D341Med (cell line): ENCODE results near the gene TMEM109.

Source experiments
- DNase-seq: peaks from one replicate; pipeline ENCODE4 v3.0.0; 2012; ENCODE audit warnings: low spot score

The TMEM109 gene

DNA sequence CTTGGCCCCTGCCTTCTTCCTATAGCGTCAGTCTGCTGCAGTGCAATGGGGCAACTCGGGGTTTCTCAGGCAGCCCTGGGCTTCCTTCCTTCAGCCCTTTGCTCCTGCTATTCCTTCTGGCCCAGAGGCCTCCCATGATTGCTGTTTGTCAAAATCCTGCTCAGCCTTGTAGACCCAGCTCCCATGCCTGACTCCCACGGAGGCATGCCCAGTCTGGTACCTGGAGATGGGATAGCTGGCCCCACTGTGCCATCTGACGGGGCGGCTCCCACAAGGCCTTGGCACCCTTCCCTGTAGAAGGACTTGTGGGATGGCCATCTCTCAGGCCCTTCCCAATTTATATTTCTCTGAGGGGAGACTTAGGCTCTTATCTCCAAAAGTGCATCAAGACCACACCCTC, 56.9 kb downstream of the TMEM109 start:
- no peak for DNase-seq

DNA sequence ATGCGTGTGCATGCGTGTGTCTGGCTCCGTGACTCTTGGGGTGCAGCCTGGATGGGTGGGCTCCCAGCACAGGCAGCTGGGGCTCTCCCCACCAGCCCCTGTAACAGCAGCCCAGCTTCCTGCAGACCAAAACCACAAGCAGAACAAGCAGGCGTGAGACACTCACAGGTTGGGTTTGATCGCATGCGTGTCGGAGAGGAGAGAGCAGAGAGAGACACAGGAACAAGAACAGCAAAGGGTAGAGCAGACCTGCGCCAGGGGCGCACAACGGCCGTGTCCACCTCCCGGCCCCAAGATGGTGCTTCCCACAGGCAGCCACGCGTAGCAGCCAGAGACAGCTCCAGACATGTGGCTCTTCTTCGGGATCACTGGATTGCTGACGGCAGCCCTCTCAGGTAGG, 57.6 kb downstream of the TMEM109 start, which contains the start of gene CD6:
TSS of gene CD6 (plus strand) at position 161 of the 400 bp plus-strand sequence. CDS start at position 347, 186 bp downstream.
- DNase-seq, result no peak

DNA sequence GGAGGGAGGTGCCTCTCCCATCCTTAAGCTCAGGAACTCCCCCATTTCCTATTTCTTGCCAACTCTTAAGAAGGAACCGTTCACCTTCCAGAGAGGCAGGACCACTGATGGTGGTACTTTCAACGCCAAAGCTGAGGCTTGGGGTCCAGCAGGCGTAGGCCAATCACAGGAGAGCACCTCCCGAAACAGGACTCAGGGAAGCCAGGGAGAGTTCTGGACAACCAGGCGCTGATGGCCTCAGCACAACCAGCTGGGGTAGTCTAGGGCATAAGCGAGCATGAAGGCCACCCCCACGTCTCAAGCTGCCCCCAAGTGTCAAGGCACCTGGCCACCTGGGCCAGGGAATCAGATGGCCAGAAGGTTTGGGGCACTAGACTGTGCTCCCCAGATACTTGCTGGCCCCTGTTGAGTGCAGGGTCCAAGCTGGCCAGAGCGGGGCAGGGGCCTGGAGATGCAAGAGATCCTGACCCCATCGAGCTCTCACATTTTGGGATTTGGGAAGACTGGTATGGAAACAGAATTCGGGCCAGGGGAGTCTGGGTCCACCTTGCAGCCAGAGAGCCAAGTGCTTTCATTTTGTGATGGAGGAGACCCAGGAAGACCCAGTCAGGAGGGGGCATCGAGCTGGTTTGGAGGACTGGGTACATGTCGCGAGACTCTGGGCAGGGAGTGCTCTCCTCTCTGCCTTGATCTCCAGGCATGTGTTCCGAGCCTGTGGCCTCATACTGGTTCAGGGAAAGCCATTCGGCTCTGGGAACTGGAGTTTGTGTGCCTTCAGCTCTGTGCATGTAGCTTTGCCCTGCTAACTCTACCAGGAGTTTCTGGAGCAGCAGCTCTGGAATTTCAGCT, 58.4 kb downstream of the TMEM109 start:
- no peak for DNase-seq
